Peyer's patch (tissue), 4 donors: ENCODE data around the gene SUPT20H.

Experiments used
- CTCF ChIP-seq, 6 experiments: fragments of 450-650 bp in 4 of 6; fragments of 200-600 bp in 2 of 6; sonication (generic) in 1 of 6; IDR thresholded peaks; one replicate each; pipeline ENCODE4 v1.5.1; 2017 to 2019; ENCODE audit warnings: antibody characterized with exemption in 6 of 6, mild to moderate bottlenecking in 3 of 6, moderate library complexity in 1 of 6
- POLR2A ChIP-seq, 2 donors: fragments of 450-650 bp; IDR thresholded peaks; one replicate each; pipeline ENCODE4 v1.5.1; 2017; ENCODE audit warnings: antibody characterized with exemption in 2 of 2, mild to moderate bottlenecking in 2 of 2, moderate library complexity in 2 of 2

GRCh38 chr13:36966404-36966803, 93.1 kb downstream of the SUPT20H start:
- TF ChIP-seq CTCF (IDR thresholded peaks at IDR 0.05) (no peak), POLR2A (IDR thresholded peaks at IDR 0.05) (no peak)
